ENCODE measurements around the gene SOX15.
"Not testable (repeated sequence)": the region's sequence is repeated elsewhere in the genome, so short reads cannot be mapped to it uniquely, and the experiment has no call there.

The SOX15 gene

GRCh38 chr17:7611635-7612293 is 21.9 kb upstream of the SOX15 start:
- in situ Hi-C loops (cut with HindIII; ENCODE audit: low sequenced_read_pairs) = no loop called here

GRCh38 chr17:7610641-7611040 is 20.7 kb upstream of the SOX15 start:
- in situ Hi-C loops (cut with HindIII; ENCODE audit: low sequenced_read_pairs) = no loop called here

- in situ Hi-C loops (cut with HindIII; ENCODE audit: low sequenced_read_pairs) = no loop called here
These were observed 16.4 kb upstream of the SOX15 start for GRCh38 chr17:7606280-7606679.

- in situ Hi-C loops (cut with HindIII; ENCODE audit: low sequenced_read_pairs) = not testable (repeated sequence)
These were observed 7.7 kb upstream of the SOX15 start for GRCh38 chr17:7597561-7597960.

GRCh38 chr17:7593296-7593695 is 3.4 kb upstream of the SOX15 start:
- in situ Hi-C loops (cut with HindIII; ENCODE audit: low sequenced_read_pairs) = no loop called here

- in situ Hi-C loops (cut with HindIII; ENCODE audit: low sequenced_read_pairs) = no loop called here
These were observed 2.6 kb upstream of the SOX15 start for GRCh38 chr17:7592422-7593021.

GRCh38 chr17:7591596-7591995 is 1.7 kb upstream of the SOX15 start:
- in situ Hi-C loops (cut with HindIII; ENCODE audit: low sequenced_read_pairs) = no loop called here

- in situ Hi-C loops (cut with HindIII; ENCODE audit: low sequenced_read_pairs) = no loop called here
These were observed 849 bp upstream of the SOX15 start for GRCh38 chr17:7590743-7591142.

- in situ Hi-C loops (cut with HindIII; ENCODE audit: low sequenced_read_pairs) = no loop called here
These were observed 558 bp downstream of the SOX15 start for GRCh38 chr17:7589204-7589868.

- in situ Hi-C loops (cut with HindIII; ENCODE audit: low sequenced_read_pairs) = no loop called here
These were observed 1.2 kb downstream of the SOX15 start for GRCh38 chr17:7588553-7589203.

- in situ Hi-C loops (cut with HindIII; ENCODE audit: low sequenced_read_pairs) = no loop called here
These were observed 2.3 kb downstream of the SOX15 start for GRCh38 chr17:7587420-7588151.

- in situ Hi-C loops (cut with HindIII; ENCODE audit: low sequenced_read_pairs) = no loop called here
These were observed 3.0 kb downstream of the SOX15 start for GRCh38 chr17:7586673-7587419.

GRCh38 chr17:7583253-7584109 is 6.4 kb downstream of the SOX15 start, which contains the start of gene MPDU1:
Gene MPDU1, plus strand, starts transcription at chr17:7583852. Its CDS starts 11 bp downstream, at chr17:7583863.
- in situ Hi-C loops (cut with HindIII; ENCODE audit: low sequenced_read_pairs) = no loop called here

GRCh38 chr17:7582396-7583252 is 7.3 kb downstream of the SOX15 start:
- in situ Hi-C loops (cut with HindIII; ENCODE audit: low sequenced_read_pairs) = no loop called here

- in situ Hi-C loops (cut with HindIII; ENCODE audit: low sequenced_read_pairs) = no loop called here
These were observed 9.0 kb downstream of the SOX15 start for GRCh38 chr17:7580604-7581575.

- in situ Hi-C loops (cut with HindIII; ENCODE audit: low sequenced_read_pairs) = no loop called here
These were observed 9.9 kb downstream of the SOX15 start for GRCh38 chr17:7579834-7580603.

Measured in endothelial cell of hepatic sinusoid (primary cell).